H9 (cell line): ENCODE measurements around the gene ZNF831. TPM values are rescaled to one million over a fixed set of nuclear protein-coding genes. Genes with fewer than 3 reads are reported as not detected.

ENCODE experiments used
- DNase-seq: peaks from one replicate; pipeline ENCODE4 v3.0.0-alpha.2; 2017
- H2AFZ ChIP-seq: one replicate; pipeline ENCODE4 v1.6.1; 2013; ENCODE audit warnings: mild to moderate bottlenecking, low read length, control low read depth, moderate library complexity
- H2AK5ac ChIP-seq: 2 replicates; pipeline ENCODE4 v1.6.1; 2013; ENCODE audit warnings: low read length, control low read depth, mixed read lengths; ENCODE audit not compliant: insufficient read length
- H2BK120ac ChIP-seq: one replicate; pipeline ENCODE4 v1.6.1; 2013; ENCODE audit warnings: low read depth, mild to moderate bottlenecking, low read length, control low read depth, inconsistent platforms; ENCODE audit not compliant: poor library complexity, severe bottlenecking
- H2BK12ac ChIP-seq: 2 replicates; pipeline ENCODE4 v1.6.1; 2013; ENCODE audit warnings: low read length, control low read depth, mixed read lengths, low read depth; ENCODE audit not compliant: insufficient read length
- H2BK15ac ChIP-seq: 2 replicates; pipeline ENCODE4 v1.6.1; 2013; ENCODE audit warnings: low read depth, low read length, control low read depth
- H2BK20ac ChIP-seq: one replicate; pipeline ENCODE4 v1.6.1; 2013; ENCODE audit warnings: low read depth, mild to moderate bottlenecking, low read length, control low read depth, inconsistent platforms; ENCODE audit not compliant: poor library complexity, severe bottlenecking
- H2BK5ac ChIP-seq: 2 replicates; pipeline ENCODE4 v1.6.1; 2013; ENCODE audit warnings: low read length, control low read depth, mixed read lengths; ENCODE audit not compliant: insufficient read length
- H3K14ac ChIP-seq: 2 replicates; pipeline ENCODE4 v1.6.1; 2013; ENCODE audit warnings: low read length, control low read depth; ENCODE audit not compliant: insufficient read depth
- H3K18ac ChIP-seq: 2 replicates; pipeline ENCODE4 v1.6.1; 2013; ENCODE audit warnings: low read depth, mild to moderate bottlenecking, mixed read lengths, low read length, control low read depth; ENCODE audit not compliant: insufficient read length
- H3K23ac ChIP-seq: 2 replicates; pipeline ENCODE4 v1.6.1; 2013; ENCODE audit warnings: low read length, control low read depth, mixed read lengths, low read depth; ENCODE audit not compliant: insufficient read length
- H3K23me2 ChIP-seq: 2 replicates; pipeline ENCODE4 v1.6.1; 2013; ENCODE audit warnings: low read depth, mild to moderate bottlenecking, mixed read lengths, low read length, control low read depth; ENCODE audit not compliant: insufficient read length, poor library complexity, severe bottlenecking
- H3K27ac ChIP-seq: 2 replicates; pipeline ENCODE4 v1.5.1; 2013; ENCODE audit warnings: low read length, control low read depth, mixed read lengths, low read depth; ENCODE audit not compliant: insufficient read length
- H3K27me3 ChIP-seq: 2 replicates; pipeline ENCODE4 v1.6.1; 2013; ENCODE audit warnings: low read length, control low read depth, inconsistent platforms; ENCODE audit not compliant: insufficient read depth
- H3K4ac ChIP-seq: 2 replicates; pipeline ENCODE4 v1.6.1; 2013; ENCODE audit warnings: low read depth, mild to moderate bottlenecking, control low read depth, inconsistent platforms, low read length, moderate library complexity
- H3K4me1 ChIP-seq: 2 replicates; pipeline ENCODE4 v1.6.1; 2013; ENCODE audit warnings: low read length, control low read depth, inconsistent platforms; ENCODE audit not compliant: insufficient read depth
- H3K4me2 ChIP-seq: 2 replicates; pipeline ENCODE4 v1.6.1; 2013; ENCODE audit warnings: low read length, control low read depth, mixed read lengths; ENCODE audit not compliant: insufficient read length, insufficient read depth
- H3K56ac ChIP-seq: 2 replicates; pipeline ENCODE4 v1.6.1; 2013; ENCODE audit warnings: low read depth, mild to moderate bottlenecking, mixed read lengths, low read length, control low read depth; ENCODE audit not compliant: insufficient read length
- H3K79me1 ChIP-seq: 2 replicates; pipeline ENCODE4 v1.6.1; 2013; ENCODE audit warnings: low read depth, mild to moderate bottlenecking, moderate library complexity, low read length, control low read depth, inconsistent platforms; ENCODE audit not compliant: insufficient read depth, poor library complexity, severe bottlenecking
- H3K79me2 ChIP-seq: 2 replicates; pipeline ENCODE4 v1.6.1; 2013; ENCODE audit warnings: low read length, control low read depth, inconsistent platforms; ENCODE audit not compliant: insufficient read depth
- H3K9ac ChIP-seq: 2 replicates; pipeline ENCODE4 v1.6.1; 2013; ENCODE audit warnings: low read length, control low read depth, mixed read lengths; ENCODE audit not compliant: insufficient read length; ENCODE audit errors: extremely low read depth
- H3K9me3 ChIP-seq: one replicate; pipeline ENCODE4 v1.6.1; 2013; ENCODE audit warnings: low read depth, low read length, inconsistent platforms; ENCODE audit not compliant: control insufficient read depth
- H3T11ph ChIP-seq: one replicate; pipeline ENCODE4 v1.6.1; 2013; ENCODE audit warnings: mild to moderate bottlenecking, low read length, control low read depth, inconsistent platforms
- H4K20me1 ChIP-seq: one replicate; pipeline ENCODE4 v1.6.1; 2013; ENCODE audit not compliant: control insufficient read depth, insufficient read length, insufficient read depth
- H4K5ac ChIP-seq: 2 replicates; pipeline ENCODE4 v1.6.1; 2013; ENCODE audit warnings: low read depth, mild to moderate bottlenecking, mixed read lengths, low read length, control low read depth; ENCODE audit not compliant: insufficient read length
- H4K8ac ChIP-seq: replicated peaks from 2 replicates; pipeline ENCODE4 v1.6.1; 2013; ENCODE audit warnings: low read length, control low read depth, mixed read lengths, low read depth; ENCODE audit not compliant: insufficient read length
- H4K91ac ChIP-seq: 2 replicates; pipeline ENCODE4 v1.6.1; 2013; ENCODE audit warnings: low read depth, mild to moderate bottlenecking, moderate library complexity, mixed read lengths, low read length, control low read depth; ENCODE audit not compliant: insufficient read length
- H3K27ac Mint-ChIP-seq, 3 experiments: 2 replicates in 2 of 3; 3 replicates in 1 of 3; pipeline ENCODE4 v1.8.0; 2020 to 2021; ENCODE audit warnings: mixed read lengths in 3 of 3, mild to moderate bottlenecking in 1 of 3, moderate library complexity in 1 of 3
- H3K27me3 Mint-ChIP-seq: 2 replicates; pipeline ENCODE4 v1.8.0; 2021; ENCODE audit warnings: low read depth, mild to moderate bottlenecking, moderate library complexity, mixed read lengths
- H3K36me3 Mint-ChIP-seq, 3 experiments: 2 replicates in 2 of 3; 3 replicates in 1 of 3; pipeline ENCODE4 v1.8.0; 2020 to 2021; ENCODE audit warnings: low read depth in 3 of 3, mixed read lengths in 3 of 3; ENCODE audit not compliant: insufficient read depth in 1 of 3
- H3K4me1 Mint-ChIP-seq, 2 experiments: 2 replicates each; pipeline ENCODE4 v1.8.0; 2020; ENCODE audit warnings: mixed read lengths in 2 of 2
- H3K4me3 Mint-ChIP-seq, 2 experiments: 2 replicates in 1 of 2; 3 replicates in 1 of 2; pipeline ENCODE4 v1.8.0; 2020 to 2021; ENCODE audit warnings: mild to moderate bottlenecking in 2 of 2, mixed read lengths in 2 of 2, moderate library complexity in 1 of 2
- H3K9me3 Mint-ChIP-seq, 2 experiments: 2 replicates in 1 of 2; 3 replicates in 1 of 2; pipeline ENCODE4 v1.8.0; 2020; ENCODE audit warnings: mild to moderate bottlenecking in 2 of 2, mixed read lengths in 2 of 2, moderate library complexity in 1 of 2
- total RNA-seq: library from RNA; stranded (reverse); gene quantifications from 2 replicates; pipeline ENCODE4 v1.2.1, GENCODE V29; 2021
- TF ChIP-seq, protein P1 (sequence below): fragments of 200-600 bp; sonication (generic); conservative IDR thresholded peaks from 3 replicates; pipeline ENCODE4 v1.8.0; 2021; ENCODE audit warnings: antibody characterized with exemption, mild to moderate bottlenecking

ZNF831 gene
- total RNA-seq, 1 experiment from 2014 or later, result not detected

GRCh38 chr20:59157531-59157930, 6.1 kb upstream of the ZNF831 start:
- Histone ChIP-seq H2BK120ac (no peak overlapping the region), H3K9ac (no peak overlapping the region), H4K8ac (no peak overlapping the region), H2AK5ac (no peak overlapping the region), H3K9me3 (no peaks in the 10 kb centered on the region), H3K27ac (no peak overlapping the region), H3T11ph (no peak overlapping the region), H2BK5ac (no peak overlapping the region), H3K18ac (no peak overlapping the region), H2BK15ac (no peak overlapping the region), H2AFZ (no peak overlapping the region), H3K79me2 (no peaks in the 10 kb centered on the region), H3K4me1 (no peaks in the 10 kb centered on the region; the same call in 1 of the 2 replicates), H3K27me3 (no peaks in the 10 kb centered on the region), H3K4ac (no peak overlapping the region), H3K23me2 (no peaks in the 10 kb centered on the region), H2BK20ac (no peak overlapping the region), H3K4me2 (no peak overlapping the region), H4K91ac (no peak overlapping the region), H2BK12ac (no peak overlapping the region), H3K56ac (no peak overlapping the region), H3K79me1 (no peaks in the 10 kb centered on the region), H3K14ac (no peak overlapping the region), H4K20me1 (no peaks in the 10 kb centered on the region), H4K5ac (no peak overlapping the region), H3K23ac (no peak overlapping the region)
- peaks cover 14% of the 10 kb centered on the region for H3K27me3 Mint-ChIP-seq
- H3K36me3 Mint-ChIP-seq, result no peaks in the 10 kb centered on the region; a peak in 1 of 7 replicates
- H3K9me3 Mint-ChIP-seq, result no peaks in the 10 kb centered on the region
- H3K4me3 Mint-ChIP-seq, result no peak overlapping the region
- peaks cover 10 to 11% of the 10 kb centered on the region in 2 experiments for H3K4me1 Mint-ChIP-seq
- no peak overlapping the region for H3K27ac Mint-ChIP-seq
- TF ChIP-seq, protein P1, sequence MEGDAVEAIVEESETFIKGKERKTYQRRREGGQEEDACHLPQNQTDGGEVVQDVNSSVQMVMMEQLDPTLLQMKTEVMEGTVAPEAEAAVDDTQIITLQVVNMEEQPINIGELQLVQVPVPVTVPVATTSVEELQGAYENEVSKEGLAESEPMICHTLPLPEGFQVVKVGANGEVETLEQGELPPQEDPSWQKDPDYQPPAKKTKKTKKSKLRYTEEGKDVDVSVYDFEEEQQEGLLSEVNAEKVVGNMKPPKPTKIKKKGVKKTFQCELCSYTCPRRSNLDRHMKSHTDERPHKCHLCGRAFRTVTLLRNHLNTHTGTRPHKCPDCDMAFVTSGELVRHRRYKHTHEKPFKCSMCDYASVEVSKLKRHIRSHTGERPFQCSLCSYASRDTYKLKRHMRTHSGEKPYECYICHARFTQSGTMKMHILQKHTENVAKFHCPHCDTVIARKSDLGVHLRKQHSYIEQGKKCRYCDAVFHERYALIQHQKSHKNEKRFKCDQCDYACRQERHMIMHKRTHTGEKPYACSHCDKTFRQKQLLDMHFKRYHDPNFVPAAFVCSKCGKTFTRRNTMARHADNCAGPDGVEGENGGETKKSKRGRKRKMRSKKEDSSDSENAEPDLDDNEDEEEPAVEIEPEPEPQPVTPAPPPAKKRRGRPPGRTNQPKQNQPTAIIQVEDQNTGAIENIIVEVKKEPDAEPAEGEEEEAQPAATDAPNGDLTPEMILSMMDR, result no peak
- no peak for DNase-seq
